ENCODE measurements around the gene C17orf78.
"Not testable (repeated sequence)": the region's sequence is repeated elsewhere in the genome, so short reads cannot be mapped to it uniquely, and the experiment has no call there.

The C17orf78 gene

GRCh38 chr17:37388266-37388665, 12.5 kb downstream of the C17orf78 start:
- DNase-seq: no peak

GRCh38 chr17:37389160-37389559, 13.4 kb downstream of the C17orf78 start:
- DNase-seq: no peak

- DNase-seq: no peak
Measured at GRCh38 chr17:37391146-37391545, 15.4 kb downstream of the C17orf78 start.

GRCh38 chr17:37392024-37392590, 16.3 kb downstream of the C17orf78 start:
- no peak for DNase-seq

GRCh38 chr17:37393352-37393751, 17.6 kb downstream of the C17orf78 start:
- DNase-seq: no peak

GRCh38 chr17:37399265-37399803, 23.5 kb downstream of the C17orf78 start:
- DNase-seq: no peak

- DNase-seq: no peak
Measured at GRCh38 chr17:37400505-37400904, 24.7 kb downstream of the C17orf78 start.

- DNase-seq: not testable (repeated sequence)
Measured at GRCh38 chr17:37405522-37405921, 29.7 kb downstream of the C17orf78 start.

GRCh38 chr17:37405955-37406634, 30.3 kb downstream of the C17orf78 start:
- no peak for DNase-seq

GRCh38 chr17:37406635-37407461, 31.1 kb downstream of the C17orf78 start, which contains the start of the genes ACACA and TADA2A:
ACACA (minus strand) TSS chr17:37406836; CDS start chr17:37406299, 537 bp downstream.
TADA2A (plus strand) TSS chr17:37406886; CDS start chr17:37411366, 4,480 bp downstream.
- peak; percentile 73 for DNase-seq

GRCh38 chr17:37408145-37408479, 32.3 kb downstream of the C17orf78 start:
- not testable (repeated sequence) for DNase-seq

- DNase-seq: no peak
Measured at GRCh38 chr17:37410357-37410756, 34.6 kb downstream of the C17orf78 start.

- DNase-seq: no peak
Measured at GRCh38 chr17:37413875-37414519, 38.2 kb downstream of the C17orf78 start.

GRCh38 chr17:37417852-37418251, 42.1 kb downstream of the C17orf78 start:
- no peak for DNase-seq

GRCh38 chr17:37422971-37423625, 47.3 kb downstream of the C17orf78 start:
- no peak for DNase-seq

GRCh38 chr17:37425268-37425667, 49.5 kb downstream of the C17orf78 start:
- DNase-seq: no peak

GRCh38 chr17:37429039-37429438, 53.3 kb downstream of the C17orf78 start:
- DNase-seq: no peak

GRCh38 chr17:37429453-37429852, 53.7 kb downstream of the C17orf78 start:
- no peak for DNase-seq

- DNase-seq: no peak
Measured at GRCh38 chr17:37430051-37430627, 54.4 kb downstream of the C17orf78 start.

GRCh38 chr17:37432671-37433070, 56.9 kb downstream of the C17orf78 start:
- no peak for DNase-seq

- DNase-seq: no peak
Measured at GRCh38 chr17:37438141-37438540, 62.4 kb downstream of the C17orf78 start.

GRCh38 chr17:37440424-37440823, 64.6 kb downstream of the C17orf78 start:
- DNase-seq: no peak
